Measurements from ENCODE around the gene ACAA2. TPM values are rescaled to one million over a fixed set of nuclear protein-coding genes. Genes with fewer than 3 reads are reported as not detected.

Gene ACAA2
- polyA plus RNA-seq, 1 of the 3 experiments (the other 2 are of a cell fraction) = 34.9 TPM

DNA sequence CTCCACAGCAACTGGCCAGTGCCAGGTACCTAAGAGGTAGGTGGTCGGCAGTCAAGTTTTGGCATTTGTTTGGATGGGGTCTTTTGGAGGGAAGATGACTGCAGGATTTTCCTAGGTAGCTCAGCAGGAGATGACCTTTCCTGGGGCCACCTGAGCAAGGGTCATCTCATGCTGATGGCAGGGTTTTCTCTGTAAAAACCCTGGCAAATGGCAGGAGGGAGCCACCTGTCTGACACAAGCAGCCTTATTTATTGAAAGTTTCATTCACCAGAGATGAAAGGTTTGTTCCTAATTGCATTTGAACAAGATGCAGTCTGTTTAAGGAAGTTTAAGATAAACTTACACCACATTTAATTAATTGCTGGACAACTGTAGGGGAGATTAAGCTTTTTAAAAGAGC lies 31.6 kb upstream of the ACAA2 start:
- Histone ChIP-seq H3K4me3 (ENCODE audit: low read depth in 2 of 2, low read length in 1 of 2) (no peak overlapping the region), H2AFZ (ENCODE audit: low read depth) (no peak overlapping the region), H3K27ac (ENCODE audit: low read depth in 2 of 2, low read length in 1 of 2) (no peak overlapping the region), H3K27me3 (ENCODE audit: insufficient read depth) (no peaks in the 10 kb centered on the region), H3K36me3 (replicated peaks in 1 of 2; ENCODE audit: control insufficient read depth in 1 of 2, insufficient read depth in 2 of 2, low read length in 1 of 2) (no peaks in the 10 kb centered on the region), H3K79me2 (ENCODE audit: insufficient read depth) (no peaks in the 10 kb centered on the region), H4K20me1 (ENCODE audit: insufficient read depth) (no peaks in the 10 kb centered on the region), H3K9ac (no peak overlapping the region), H3K9me3 (no peaks in the 10 kb centered on the region), H3K4me1 (ENCODE audit: control insufficient read depth in 1 of 2, insufficient read depth in 2 of 2, low read depth in 1 of 2, low read length in 1 of 2) (peaks cover 2 to 15% of the 10 kb centered on the region in 2 experiments; a peak in 3 of 4 replicates), H3F3A (replicated peaks; ENCODE audit: insufficient read depth) (no peaks in the 10 kb centered on the region), H3K9me2 (no peaks in the 10 kb centered on the region), H3K4me2 (no peak overlapping the region)
- ChIA-PET POLR2A (no interaction called here), CTCF (interaction anchor here (0.9 to 10.9 kb wide), 7 partner anchors 11 to 334 kb away, joined by 3 to 110 read pairs (median 4); no protein-coding TSS in a partner anchor)
- TF ChIP-seq TEAD4 (IDR thresholded peaks at IDR 0.05; ENCODE audit: borderline replicate concordance, insufficient read depth) (no peak), FOXJ3 (CRISPR knock-in tag; IDR thresholded peaks at IDR 0.05) (no peak), ELF1 (IDR thresholded peaks at IDR 0.05) (no peak)
- WGBS (ENCODE audit: low lambda C conversion rate) = 100% methylated on average over 1 of the region's 1 CpG
- no peak for DNase-seq

DNA sequence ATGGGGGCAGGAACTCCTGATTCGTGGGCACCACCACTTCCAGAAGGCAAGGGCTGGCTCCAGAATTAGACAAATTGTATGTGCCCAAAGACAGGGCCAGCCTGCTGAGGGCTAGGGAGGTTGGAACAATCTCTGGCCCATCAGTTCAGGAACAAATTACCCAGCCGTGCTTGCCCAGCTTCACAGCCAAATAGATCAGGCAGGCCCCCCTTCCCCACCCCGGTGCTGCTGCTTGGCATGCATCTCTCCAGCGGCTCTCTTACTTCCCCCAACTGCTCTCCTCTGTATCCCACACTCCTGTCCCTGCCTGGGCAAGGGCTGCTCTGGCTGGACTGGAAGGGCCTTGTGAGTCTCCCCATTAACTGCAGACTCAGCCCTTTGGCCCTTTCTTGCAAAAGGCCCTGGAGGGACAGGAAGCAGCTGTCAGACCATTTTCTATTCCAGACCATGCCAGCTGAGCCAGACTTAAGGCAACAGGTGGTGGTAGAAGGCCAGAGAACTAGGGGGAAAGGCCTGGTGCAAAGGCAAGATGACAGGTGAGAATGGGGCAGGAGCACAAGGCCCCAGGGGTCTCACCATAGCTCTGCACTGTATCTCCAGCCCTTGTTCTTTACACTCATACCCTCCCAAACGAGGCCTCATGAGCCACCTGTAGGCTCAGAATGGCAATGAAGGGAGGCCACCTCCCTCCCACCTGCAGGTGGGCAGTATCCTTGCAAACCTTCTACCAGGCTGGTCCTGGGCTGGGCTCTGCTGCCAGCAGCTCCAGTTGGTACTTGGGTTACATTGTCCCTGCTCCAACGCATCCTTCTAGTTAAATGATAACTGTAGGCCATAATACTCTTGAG lies 30.7 kb upstream of the ACAA2 start:
- ChIA-PET POLR2A (no interaction called here), CTCF (interaction anchor here (0.9 to 10.9 kb wide), 5 partner anchors 9 to 333 kb away, joined by 3 to 110 read pairs (median 4); no protein-coding TSS in a partner anchor)
- Histone ChIP-seq H3K9me3 (no peaks in the 10 kb centered on the region), H3K79me2 (ENCODE audit: insufficient read depth) (no peaks in the 10 kb centered on the region), H3K4me3 (ENCODE audit: low read depth in 2 of 2, low read length in 1 of 2) (no peak overlapping the region), H3K9me2 (no peaks in the 10 kb centered on the region), H3K4me2 (no peak overlapping the region), H2AFZ (ENCODE audit: low read depth) (no peak overlapping the region), H4K20me1 (ENCODE audit: insufficient read depth) (no peaks in the 10 kb centered on the region), H3K4me1 (ENCODE audit: control insufficient read depth in 1 of 2, insufficient read depth in 2 of 2, low read depth in 1 of 2, low read length in 1 of 2) (peaks cover 0 to 15% of the 10 kb centered on the region in 2 experiments; a peak in 1 of 4 replicates), H3K9ac (no peak overlapping the region), H3K27me3 (ENCODE audit: insufficient read depth) (no peaks in the 10 kb centered on the region), H3K27ac (ENCODE audit: low read depth in 2 of 2, low read length in 1 of 2) (no peak overlapping the region), H3K36me3 (replicated peaks in 1 of 2; ENCODE audit: control insufficient read depth in 1 of 2, insufficient read depth in 2 of 2, low read length in 1 of 2) (no peaks in the 10 kb centered on the region), H3F3A (replicated peaks; ENCODE audit: insufficient read depth) (no peaks in the 10 kb centered on the region)
- 89% methylated on average over 5 of the region's 6 CpGs for WGBS (ENCODE audit: low lambda C conversion rate)
- no peak for DNase-seq
- TF ChIP-seq, protein P1, sequence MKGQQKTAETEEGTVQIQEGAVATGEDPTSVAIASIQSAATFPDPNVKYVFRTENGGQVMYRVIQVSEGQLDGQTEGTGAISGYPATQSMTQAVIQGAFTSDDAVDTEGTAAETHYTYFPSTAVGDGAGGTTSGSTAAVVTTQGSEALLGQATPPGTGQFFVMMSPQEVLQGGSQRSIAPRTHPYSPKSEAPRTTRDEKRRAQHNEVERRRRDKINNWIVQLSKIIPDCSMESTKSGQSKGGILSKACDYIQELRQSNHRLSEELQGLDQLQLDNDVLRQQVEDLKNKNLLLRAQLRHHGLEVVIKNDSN (IDR thresholded peaks at IDR 0.05; ENCODE audit: borderline replicate concordance, low read depth) = no peak
- TF ChIP-seq JUND (IDR thresholded peaks at IDR 0.05) = no peak

DNA sequence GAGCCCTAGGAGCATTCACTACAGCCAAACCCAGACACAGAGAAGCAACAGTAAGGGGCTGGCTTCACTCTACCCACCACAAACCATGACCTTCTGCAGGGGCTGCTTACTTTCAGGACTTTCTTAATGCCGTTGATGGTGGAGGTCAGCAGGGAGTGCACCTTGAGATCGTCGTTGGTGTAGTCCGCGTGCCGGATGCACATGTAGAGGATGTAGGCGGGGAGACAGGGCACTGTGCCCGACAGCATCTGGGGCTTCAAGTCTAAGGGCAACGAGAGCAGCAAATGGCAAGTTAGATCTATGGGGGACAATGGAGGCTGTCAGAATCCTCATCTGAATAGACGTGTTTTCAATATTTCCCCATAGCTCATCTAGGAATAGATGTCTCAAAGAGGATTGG lies 29.8 kb upstream of the ACAA2 start:
- ChIA-PET CTCF (interaction anchor here (0.9 to 10.9 kb wide), 3 partner anchors 8 to 332 kb away, joined by 3 to 110 read pairs (median 4); no protein-coding TSS in a partner anchor), POLR2A (no interaction called here)
- H3K4me1 ChIP-seq (ENCODE audit: control insufficient read depth in 1 of 2, insufficient read depth in 2 of 2, low read depth in 1 of 2, low read length in 1 of 2) = peaks cover 0 to 15% of the 10 kb centered on the region in 2 experiments; a peak in 1 of 4 replicates
- H3K27ac ChIP-seq (ENCODE audit: low read depth in 2 of 2, low read length in 1 of 2) = no peak overlapping the region
- TF ChIP-seq, protein P2, sequence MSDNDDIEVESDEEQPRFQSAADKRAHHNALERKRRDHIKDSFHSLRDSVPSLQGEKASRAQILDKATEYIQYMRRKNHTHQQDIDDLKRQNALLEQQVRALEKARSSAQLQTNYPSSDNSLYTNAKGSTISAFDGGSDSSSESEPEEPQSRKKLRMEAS (IDR thresholded peaks at IDR 0.05; ENCODE audit: low read depth) = no peak
- TF ChIP-seq ELF1 (IDR thresholded peaks at IDR 0.05) (no peak), RAD21 (IDR thresholded peaks at IDR 0.05; ENCODE audit: low read length) (no peak), RXRA (IDR thresholded peaks at IDR 0.05; ENCODE audit: borderline replicate concordance, low read depth) (no peak), EZH2phosphoT487 (IDR thresholded peaks at IDR 0.05; ENCODE audit: borderline replicate concordance, low read depth) (no peak), YY1 (IDR thresholded peaks at IDR 0.05; ENCODE audit: low read depth) (no peak), TEAD4 (IDR thresholded peaks at IDR 0.05; ENCODE audit: borderline replicate concordance, insufficient read depth) (no peak), JUND (IDR thresholded peaks at IDR 0.05) (no peak)
- TF ChIP-seq, protein P3, sequence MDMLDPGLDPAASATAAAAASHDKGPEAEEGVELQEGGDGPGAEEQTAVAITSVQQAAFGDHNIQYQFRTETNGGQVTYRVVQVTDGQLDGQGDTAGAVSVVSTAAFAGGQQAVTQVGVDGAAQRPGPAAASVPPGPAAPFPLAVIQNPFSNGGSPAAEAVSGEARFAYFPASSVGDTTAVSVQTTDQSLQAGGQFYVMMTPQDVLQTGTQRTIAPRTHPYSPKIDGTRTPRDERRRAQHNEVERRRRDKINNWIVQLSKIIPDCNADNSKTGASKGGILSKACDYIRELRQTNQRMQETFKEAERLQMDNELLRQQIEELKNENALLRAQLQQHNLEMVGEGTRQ (IDR thresholded peaks at IDR 0.05; ENCODE audit: borderline replicate concordance, low read depth, low read length) = no peak
- TF ChIP-seq, protein P4, sequence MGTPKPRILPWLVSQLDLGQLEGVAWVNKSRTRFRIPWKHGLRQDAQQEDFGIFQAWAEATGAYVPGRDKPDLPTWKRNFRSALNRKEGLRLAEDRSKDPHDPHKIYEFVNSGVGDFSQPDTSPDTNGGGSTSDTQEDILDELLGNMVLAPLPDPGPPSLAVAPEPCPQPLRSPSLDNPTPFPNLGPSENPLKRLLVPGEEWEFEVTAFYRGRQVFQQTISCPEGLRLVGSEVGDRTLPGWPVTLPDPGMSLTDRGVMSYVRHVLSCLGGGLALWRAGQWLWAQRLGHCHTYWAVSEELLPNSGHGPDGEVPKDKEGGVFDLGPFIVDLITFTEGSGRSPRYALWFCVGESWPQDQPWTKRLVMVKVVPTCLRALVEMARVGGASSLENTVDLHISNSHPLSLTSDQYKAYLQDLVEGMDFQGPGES (IDR thresholded peaks at IDR 0.05; ENCODE audit: low read depth, low read length) = no peak
- TF ChIP-seq, protein P1 (IDR thresholded peaks at IDR 0.05; ENCODE audit: borderline replicate concordance, low read depth) = no peak
- no peaks in the 10 kb centered on the region for H3K9me2 ChIP-seq
- H3K4me2 ChIP-seq = no peak overlapping the region
- H3F3A ChIP-seq (replicated peaks; ENCODE audit: insufficient read depth) = no peaks in the 10 kb centered on the region
- no peak for DNase-seq
- WGBS (ENCODE audit: low lambda C conversion rate) = 91% methylated on average over 10 of the region's 10 CpGs
- no peaks in the 10 kb centered on the region for H3K9me3 ChIP-seq
- no peaks in the 10 kb centered on the region for H3K36me3 ChIP-seq (replicated peaks in 1 of 2; ENCODE audit: control insufficient read depth in 1 of 2, insufficient read depth in 2 of 2, low read length in 1 of 2)
- no peak overlapping the region for H2AFZ ChIP-seq (ENCODE audit: low read depth)
- H3K9ac ChIP-seq = no peak overlapping the region
- no peaks in the 10 kb centered on the region for H3K79me2 ChIP-seq (ENCODE audit: insufficient read depth)
- no peaks in the 10 kb centered on the region for H3K27me3 ChIP-seq (ENCODE audit: insufficient read depth)
- H4K20me1 ChIP-seq (ENCODE audit: insufficient read depth) = no peaks in the 10 kb centered on the region
- no peak overlapping the region for H3K4me3 ChIP-seq (ENCODE audit: low read depth in 2 of 2, low read length in 1 of 2)

Data from SK-N-SH (cell line).